Hepatocyte (in vitro differentiated cells): Measurements from ENCODE around the gene ARHGAP42.

Experiments
- EZH2phosphoT487 ChIP-seq: fragments of 200-600 bp; sonication (generic); IDR thresholded peaks from one replicate; pipeline ENCODE4 v1.6.1; 2018; ENCODE audit warnings: antibody characterized with exemption, mild to moderate bottlenecking, low read depth, moderate library complexity; ENCODE audit not compliant: unreplicated experiment, severe bottlenecking
- TF ChIP-seq, protein P1 (sequence below): fragments of 200-600 bp; sonication (generic); IDR thresholded peaks from 2 replicates; pipeline ENCODE4 v1.5.1; 2016; ENCODE audit warnings: antibody characterized with exemption, mild to moderate bottlenecking; ENCODE audit not compliant: poor library complexity

DNA sequence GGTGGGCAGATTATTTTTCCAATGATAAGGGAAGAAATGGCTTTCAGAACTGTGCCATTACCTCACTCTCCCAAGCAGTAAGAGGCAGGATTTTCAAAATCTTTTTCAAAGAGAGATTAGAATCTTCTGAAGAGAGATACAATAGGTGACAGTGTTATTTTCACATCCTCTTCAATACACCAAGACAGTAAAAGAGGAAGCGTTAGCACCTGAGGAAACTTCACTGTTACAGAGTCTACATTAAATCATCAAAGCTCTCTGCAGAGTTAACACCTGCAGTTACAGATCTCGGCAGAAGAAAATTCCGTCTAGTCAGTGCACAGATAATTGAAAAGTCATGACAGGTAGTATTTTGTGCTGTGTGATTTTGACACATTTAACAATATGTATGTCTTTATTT lies 297.6 kb downstream of the ARHGAP42 start:
- TF ChIP-seq, protein P1, sequence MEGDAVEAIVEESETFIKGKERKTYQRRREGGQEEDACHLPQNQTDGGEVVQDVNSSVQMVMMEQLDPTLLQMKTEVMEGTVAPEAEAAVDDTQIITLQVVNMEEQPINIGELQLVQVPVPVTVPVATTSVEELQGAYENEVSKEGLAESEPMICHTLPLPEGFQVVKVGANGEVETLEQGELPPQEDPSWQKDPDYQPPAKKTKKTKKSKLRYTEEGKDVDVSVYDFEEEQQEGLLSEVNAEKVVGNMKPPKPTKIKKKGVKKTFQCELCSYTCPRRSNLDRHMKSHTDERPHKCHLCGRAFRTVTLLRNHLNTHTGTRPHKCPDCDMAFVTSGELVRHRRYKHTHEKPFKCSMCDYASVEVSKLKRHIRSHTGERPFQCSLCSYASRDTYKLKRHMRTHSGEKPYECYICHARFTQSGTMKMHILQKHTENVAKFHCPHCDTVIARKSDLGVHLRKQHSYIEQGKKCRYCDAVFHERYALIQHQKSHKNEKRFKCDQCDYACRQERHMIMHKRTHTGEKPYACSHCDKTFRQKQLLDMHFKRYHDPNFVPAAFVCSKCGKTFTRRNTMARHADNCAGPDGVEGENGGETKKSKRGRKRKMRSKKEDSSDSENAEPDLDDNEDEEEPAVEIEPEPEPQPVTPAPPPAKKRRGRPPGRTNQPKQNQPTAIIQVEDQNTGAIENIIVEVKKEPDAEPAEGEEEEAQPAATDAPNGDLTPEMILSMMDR: no peak
- no peak for TF ChIP-seq EZH2phosphoT487
